IgD-negative memory B cell (primary cell): ENCODE results near the gene FANCE. TPM values are rescaled to one million over a fixed set of nuclear protein-coding genes. Genes with fewer than 3 reads are reported as not detected.
A peak's percentile ranks its signal among the peaks of the same experiment; 100 is the strongest.

Source experiments
- H3K27ac Mint-ChIP-seq, 3 donors: one replicate each; pipeline ENCODE4 v1.8.0; 2020 to 2022; ENCODE audit warnings: mild to moderate bottlenecking in 3 of 3, mixed read lengths in 3 of 3, moderate library complexity in 1 of 3
- H3K27me3 Mint-ChIP-seq: one replicate; pipeline ENCODE4 v1.8.0; 2021; ENCODE audit warnings: mixed read lengths
- H3K36me3 Mint-ChIP-seq: one replicate; pipeline ENCODE4 v1.8.0; 2020; ENCODE audit warnings: mild to moderate bottlenecking, mixed read lengths
- H3K4me1 Mint-ChIP-seq, 3 donors: one replicate each; pipeline ENCODE4 v1.8.0; 2020 to 2022; ENCODE audit warnings: mixed read lengths in 3 of 3, mild to moderate bottlenecking in 1 of 3
- H3K4me3 Mint-ChIP-seq, 4 donors: one replicate each; pipeline ENCODE4 v1.8.0; 2020 to 2022; ENCODE audit warnings: mild to moderate bottlenecking in 4 of 4, mixed read lengths in 4 of 4, moderate library complexity in 3 of 4
- H3K9me3 Mint-ChIP-seq, 3 donors: one replicate each; pipeline ENCODE4 v1.8.0; 2020 to 2021; ENCODE audit warnings: mixed read lengths in 3 of 3, mild to moderate bottlenecking in 1 of 3
- polyA plus RNA-seq: library from polyadenylated mRNA; unstranded; fragments of 300-500 nt; fragmentation: Illumina TruSeq; gene quantifications from one replicate; pipeline ENCODE4 v1.2.3, GENCODE V29; 2021

Gene FANCE
- polyA plus RNA-seq, 1 donor from 2014 or later: 5.8 TPM

DNA sequence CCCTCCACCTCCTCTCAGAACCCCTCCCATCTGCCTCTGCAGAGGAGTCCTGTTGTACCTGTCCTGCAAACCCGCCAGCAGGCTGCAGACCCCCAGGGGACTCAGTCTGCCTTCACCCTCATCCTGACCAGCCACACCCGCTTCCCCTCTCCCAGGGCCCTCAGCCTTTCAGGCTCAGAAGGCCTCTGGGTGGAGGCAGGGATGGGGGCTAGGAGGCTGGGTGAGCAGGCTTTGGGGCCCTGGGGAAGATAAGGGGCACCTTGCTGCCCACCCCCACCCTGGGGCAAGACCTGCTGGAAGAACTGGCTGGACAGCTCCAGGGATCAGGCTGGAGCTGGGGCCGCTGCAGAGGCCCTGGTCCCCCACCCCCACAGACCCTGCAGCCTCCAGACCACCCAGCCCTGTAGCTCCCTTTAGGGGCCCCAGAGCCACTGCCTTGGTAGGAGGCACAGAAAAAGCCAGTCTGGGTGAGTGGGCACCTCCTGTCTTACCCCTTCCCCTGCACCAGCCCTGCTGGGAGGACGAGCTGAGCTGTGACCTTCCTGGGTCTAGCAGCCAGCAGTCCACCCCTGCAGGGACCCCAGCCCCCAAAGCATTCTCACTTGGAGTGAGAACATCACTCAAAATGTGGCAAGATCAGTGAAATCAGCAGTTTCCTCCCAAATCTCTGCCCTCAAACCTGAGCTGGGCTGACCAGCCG lies 39.6 kb downstream of the FANCE start:
- Mint-ChIP-seq H3K9me3 (no peaks in the 10 kb centered on the region), H3K4me3 (no peak overlapping the region), H3K36me3 (no peaks in the 10 kb centered on the region), H3K4me1 (peaks cover 9 to 11% (median 10%) of the 10 kb centered on the region in 3 donors), H3K27ac (no peak overlapping the region), H3K27me3 (peaks cover 10% of the 10 kb centered on the region)

- H3K4me3 Mint-ChIP-seq: no peak overlapping the region
- peaks cover 9 to 11% (median 10%) of the 10 kb centered on the region in 3 donors for H3K4me1 Mint-ChIP-seq
- H3K36me3 Mint-ChIP-seq: no peaks in the 10 kb centered on the region
- no peak overlapping the region for H3K27ac Mint-ChIP-seq
- no peaks in the 10 kb centered on the region for H3K9me3 Mint-ChIP-seq
- H3K27me3 Mint-ChIP-seq: peaks cover 10% of the 10 kb centered on the region
These were observed 40.3 kb downstream of the FANCE start for GRCh38 chr6:35492258-35492973.

DNA sequence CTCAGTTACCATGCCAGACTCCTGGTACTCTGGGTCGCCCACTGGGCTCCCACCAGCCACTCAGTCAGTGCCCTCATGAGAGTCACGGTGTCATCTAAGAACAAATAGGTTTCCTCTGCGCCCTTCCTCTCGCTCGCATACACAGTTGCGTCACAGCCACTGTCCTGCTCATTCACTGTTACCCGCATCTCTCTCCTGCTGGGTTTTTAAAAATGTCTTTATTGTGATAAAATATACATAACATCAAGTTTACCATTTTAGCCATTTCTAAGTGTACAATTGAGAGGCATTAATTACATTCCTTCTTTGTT lies 40.8 kb downstream of the FANCE start:
- Mint-ChIP-seq H3K36me3 (no peaks in the 10 kb centered on the region), H3K9me3 (no peaks in the 10 kb centered on the region), H3K4me3 (peak overlapping the region in 1 of 4 donors; percentile 33), H3K27me3 (peaks cover 11% of the 10 kb centered on the region), H3K27ac (peak overlapping the region in 1 of 3 donors; percentile 34), H3K4me1 (peaks cover 9 to 11% (median 10%) of the 10 kb centered on the region in 3 donors)

DNA sequence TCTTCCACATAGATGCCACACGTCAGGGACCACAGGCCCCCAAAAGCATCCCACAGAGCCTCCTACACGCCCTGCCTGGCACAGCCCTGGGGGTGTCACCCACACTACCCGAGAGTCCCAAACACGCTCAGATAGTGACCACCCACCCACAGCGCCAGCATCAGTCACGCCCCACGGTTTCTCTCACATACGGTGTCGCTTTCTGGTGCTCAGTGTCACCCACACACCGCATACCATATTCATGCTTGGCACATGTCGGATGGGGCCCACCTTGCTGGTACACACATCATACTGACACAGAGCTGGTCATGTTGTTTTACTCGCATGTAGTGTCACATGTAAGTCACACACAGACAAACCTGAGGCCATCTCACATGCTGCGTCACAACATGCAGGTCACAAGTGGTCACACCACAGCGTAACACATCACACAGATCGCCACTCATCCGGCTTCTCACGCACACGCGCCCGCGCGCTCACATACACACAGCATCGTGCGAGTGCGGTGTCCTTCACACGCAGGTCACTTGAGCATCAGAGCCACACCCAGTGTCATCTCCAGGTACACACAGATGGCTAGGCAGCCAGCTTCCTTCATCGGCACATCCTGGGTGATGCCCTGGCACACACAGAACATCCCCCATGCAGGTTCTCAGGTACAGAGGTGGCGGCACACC lies 41.3 kb downstream of the FANCE start:
- Mint-ChIP-seq H3K36me3 (no peaks in the 10 kb centered on the region), H3K4me3 (peak overlapping the region in 2 of 4 donors; percentile 5 to 33), H3K4me1 (peaks cover 9 to 11% (median 10%) of the 10 kb centered on the region in 3 donors), H3K27ac (peak overlapping the region in 1 of 3 donors; percentile 34), H3K27me3 (peaks cover 15% of the 10 kb centered on the region), H3K9me3 (no peaks in the 10 kb centered on the region)

DNA sequence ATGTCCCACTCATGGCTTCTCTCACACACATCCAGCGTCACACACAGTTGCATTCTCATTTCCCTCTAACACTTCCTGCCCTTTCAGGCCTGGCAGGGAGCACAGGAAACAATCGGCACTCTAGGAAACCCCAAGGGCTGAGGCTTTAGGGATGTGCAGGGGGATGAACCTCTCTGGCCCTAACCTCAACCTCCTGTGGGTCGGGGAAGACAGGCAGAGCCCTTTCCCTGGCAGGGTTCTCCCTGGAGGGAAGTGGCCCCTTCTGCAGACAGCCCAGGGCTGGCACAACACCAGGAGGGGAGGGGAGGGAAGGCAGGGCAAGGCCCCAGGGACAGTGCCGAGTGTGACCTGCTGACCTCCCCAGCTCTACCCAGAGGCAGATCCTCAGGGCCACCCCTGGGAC lies 42.0 kb downstream of the FANCE start:
- peak overlapping the region in 1 of 3 donors; percentile 6 for H3K27ac Mint-ChIP-seq
- peak overlapping the region in 3 of 4 donors; percentile 5 to 33 (median 14) for H3K4me3 Mint-ChIP-seq
- H3K36me3 Mint-ChIP-seq: no peaks in the 10 kb centered on the region
- peaks cover 20% of the 10 kb centered on the region for H3K27me3 Mint-ChIP-seq
- peaks cover 9 to 14% (median 10%) of the 10 kb centered on the region in 3 donors for H3K4me1 Mint-ChIP-seq
- no peaks in the 10 kb centered on the region for H3K9me3 Mint-ChIP-seq

- Mint-ChIP-seq H3K9me3 (no peaks in the 10 kb centered on the region), H3K4me1 (peaks cover 9 to 14% (median 10%) of the 10 kb centered on the region in 3 donors), H3K27me3 (peaks cover 31% of the 10 kb centered on the region), H3K36me3 (no peaks in the 10 kb centered on the region), H3K4me3 (peak overlapping the region; percentile 70 to 92 (median 75)), H3K27ac (peak overlapping the region in 1 of 3 donors; percentile 12)
These were observed 43.3 kb downstream of the FANCE start for GRCh38 chr6:35495258-35496035.

DNA sequence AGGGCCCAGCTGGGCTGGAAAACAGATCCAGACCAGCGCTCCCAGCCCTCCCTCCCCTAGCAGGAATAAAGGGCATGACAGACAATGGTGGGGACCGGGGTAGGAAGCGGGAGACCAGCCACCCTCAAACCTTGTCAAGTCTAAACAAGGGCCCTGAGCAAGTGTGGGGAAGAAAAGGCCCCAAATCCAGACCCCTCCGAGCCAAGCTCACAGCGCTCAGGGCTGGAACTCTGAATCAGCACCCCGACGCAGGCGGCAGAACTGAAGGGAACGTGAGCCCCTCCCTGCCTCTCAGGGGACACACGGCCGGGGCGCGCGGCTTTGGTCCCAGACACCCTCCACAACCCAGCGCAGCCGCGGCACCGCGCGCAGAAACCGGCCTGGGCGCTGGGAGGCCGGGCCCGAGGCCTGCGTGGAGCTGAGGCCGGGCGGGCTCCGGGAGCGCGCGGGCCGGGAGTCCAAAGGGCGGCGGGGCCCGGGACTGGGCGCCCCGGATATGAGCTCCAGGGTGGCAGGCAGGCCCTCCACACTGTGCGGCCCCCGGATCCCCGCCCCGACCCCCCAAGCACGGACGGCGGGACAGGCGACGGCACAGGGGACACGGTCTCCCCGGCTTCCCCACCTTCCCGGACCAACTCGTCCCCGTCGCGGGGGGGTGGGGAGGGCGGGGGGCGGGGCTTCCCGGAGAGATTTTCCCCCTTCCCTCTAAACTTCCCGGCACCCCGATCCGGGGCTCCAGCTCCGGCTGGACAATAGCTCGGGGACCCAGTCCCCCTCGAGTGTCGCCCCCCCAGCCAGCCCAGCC lies 44.1 kb downstream of the FANCE start:
- Mint-ChIP-seq H3K4me1 (peaks cover 7 to 14% (median 10%) of the 10 kb centered on the region in 3 donors), H3K9me3 (no peaks in the 10 kb centered on the region), H3K36me3 (no peaks in the 10 kb centered on the region), H3K4me3 (peak overlapping the region; percentile 71 to 92 (median 76)), H3K27me3 (peaks cover 30% of the 10 kb centered on the region), H3K27ac (peak overlapping the region in 1 of 3 donors; percentile 12)

- Mint-ChIP-seq H3K4me1 (peaks cover 7 to 14% (median 10%) of the 10 kb centered on the region in 3 donors), H3K36me3 (no peaks in the 10 kb centered on the region), H3K9me3 (no peaks in the 10 kb centered on the region), H3K4me3 (peak within 1 kb of the TSS; percentile 73 to 92 (median 78)), H3K27me3 (peaks cover 30% of the 10 kb centered on the region), H3K27ac (peak within 1 kb of the TSS in 1 of 3 donors; percentile 12)
These were observed 44.9 kb downstream of the FANCE start, which contains the start of gene TEAD3 for GRCh38 chr6:35496841-35497570. Gene TEAD3, minus strand, starts transcription at chr6:35497079.

GRCh38 chr6:35497571-35498421 lies 45.7 kb downstream of the FANCE start:
- Mint-ChIP-seq H3K27me3 (peaks cover 30% of the 10 kb centered on the region), H3K4me1 (peaks cover 7 to 14% (median 10%) of the 10 kb centered on the region in 3 donors), H3K9me3 (no peaks in the 10 kb centered on the region), H3K4me3 (peak overlapping the region; percentile 66 to 83 (median 72)), H3K36me3 (no peaks in the 10 kb centered on the region), H3K27ac (peak overlapping the region in 1 of 3 donors; percentile 50)

DNA sequence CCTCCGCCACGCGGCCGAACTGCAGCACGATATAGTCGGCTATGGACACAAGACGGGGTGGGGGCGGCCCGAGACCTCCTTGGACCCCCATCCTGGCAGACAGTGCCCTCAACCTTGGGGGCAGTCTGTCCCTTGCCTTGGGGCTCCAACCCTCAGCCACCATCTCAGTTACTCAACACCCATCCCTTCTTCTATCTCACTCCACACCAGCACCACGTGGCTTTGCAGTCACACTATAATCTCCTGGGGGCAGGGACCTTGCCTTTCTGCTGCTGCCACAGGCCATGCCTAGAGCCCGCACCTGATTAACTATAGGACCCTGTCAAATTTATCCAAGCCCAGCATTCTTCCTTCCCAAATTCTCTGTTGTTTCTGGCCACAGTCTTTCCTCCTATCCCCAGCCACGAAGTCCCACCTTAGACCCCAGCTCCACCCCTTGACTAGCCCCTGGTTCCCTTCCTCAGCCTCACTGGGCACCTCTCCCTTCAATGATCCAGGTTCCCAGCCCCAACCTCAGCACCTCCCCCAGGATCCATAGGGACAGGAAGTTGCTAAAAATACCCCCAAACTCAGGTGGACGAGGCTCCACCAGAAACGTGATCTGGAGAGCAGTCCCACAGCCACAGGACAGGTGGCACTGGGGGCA lies 46.4 kb downstream of the FANCE start:
- Mint-ChIP-seq H3K36me3 (no peaks in the 10 kb centered on the region), H3K27me3 (peaks cover 35% of the 10 kb centered on the region), H3K27ac (peak overlapping the region in 2 of 3 donors; percentile 50 to 85), H3K4me3 (peak overlapping the region; percentile 66 to 77 (median 72)), H3K4me1 (peaks cover 5 to 8% (median 7%) of the 10 kb centered on the region in 3 donors), H3K9me3 (no peaks in the 10 kb centered on the region)

DNA sequence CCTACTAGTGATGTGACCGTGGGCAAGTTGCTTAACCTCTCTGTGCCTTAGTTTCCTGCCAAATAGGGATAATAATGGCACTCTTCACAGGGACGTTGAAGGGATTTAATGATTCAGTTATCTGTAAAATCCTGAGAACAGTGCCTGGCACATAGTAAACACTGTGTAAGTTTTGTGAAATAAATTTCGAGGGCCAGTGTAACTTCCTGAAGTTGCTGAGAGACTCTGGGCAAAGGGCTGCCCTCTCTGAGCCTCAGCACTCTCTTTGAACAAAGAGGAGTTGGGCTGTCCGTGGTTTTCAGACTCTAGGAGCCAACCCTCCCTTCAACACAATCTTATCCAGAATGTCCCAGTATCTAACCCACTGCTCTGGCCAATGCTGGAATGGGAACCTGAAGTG lies 47.2 kb downstream of the FANCE start:
- Mint-ChIP-seq H3K27ac (no peak overlapping the region), H3K9me3 (no peaks in the 10 kb centered on the region), H3K4me1 (peaks cover 0 to 4% (median 3%) of the 10 kb centered on the region in 3 donors), H3K4me3 (peak overlapping the region in 2 of 4 donors; percentile 64 to 66), H3K27me3 (peaks cover 33% of the 10 kb centered on the region), H3K36me3 (no peaks in the 10 kb centered on the region)

GRCh38 chr6:35500782-35501181 lies 48.6 kb downstream of the FANCE start:
- peak overlapping the region in 2 of 4 donors; percentile 1 to 66 for H3K4me3 Mint-ChIP-seq
- H3K36me3 Mint-ChIP-seq: no peaks in the 10 kb centered on the region
- H3K9me3 Mint-ChIP-seq: no peaks in the 10 kb centered on the region
- H3K27ac Mint-ChIP-seq: no peak overlapping the region
- H3K27me3 Mint-ChIP-seq: peaks cover 27% of the 10 kb centered on the region
- peaks cover 0 to 3% (median 0%) of the 10 kb centered on the region in 3 donors for H3K4me1 Mint-ChIP-seq
